Right atrium auricular region (tissue), 2 donors: ENCODE measurements around the gene ANKS1B. TPM values are rescaled to one million over a fixed set of nuclear protein-coding genes. Genes with fewer than 3 reads are reported as not detected.

Experiments used
- DNase-seq: peaks from one replicate; pipeline ENCODE4 v3.0.0-alpha.2; 2019; ENCODE audit warnings: low spot score
- H3K27ac ChIP-seq, 2 donors: fragments of 200-600 bp; sonication (generic); 1 replicate in 1 of 2; 2 replicates in 1 of 2; pipeline ENCODE4 v1.5.1; 2016 to 2019
- H3K27me3 ChIP-seq, 2 donors: fragments of 200-600 bp; sonication (generic); one replicate each; pipeline versions ENCODE4 v1.5.1 to v1.6.0; 2017 to 2019
- H3K36me3 ChIP-seq: fragments of 200-600 bp; sonication (generic); one replicate; pipeline ENCODE4 v1.5.1; 2016
- H3K4me1 ChIP-seq, 2 donors: fragments of 200-600 bp; sonication (generic); one replicate each; pipeline versions ENCODE4 v1.5.1 to v1.6.0; 2017 to 2019
- H3K4me3 ChIP-seq, 2 donors: fragments of 200-600 bp; sonication (generic); 1 replicate in 1 of 2; 2 replicates in 1 of 2; pipeline ENCODE4 v1.5.1; 2017 to 2019; ENCODE audit warnings: mild to moderate bottlenecking in 1 of 2, moderate library complexity in 1 of 2
- H3K9me3 ChIP-seq, 2 donors: fragments of 200-600 bp; sonication (generic); one replicate each; pipeline ENCODE4 v1.5.1; 2019
- CTCF ChIP-seq, 2 donors: fragments of 200-600 bp; sonication (generic); IDR thresholded peaks; one replicate each; pipeline ENCODE4 v1.5.1; 2019; ENCODE audit warnings: antibody characterized with exemption in 2 of 2
- total RNA-seq, 2 donors: library from RNA; depleted of rRNA; stranded (reverse); fragments of >200 nt; gene quantifications; one replicate each; pipeline ENCODE4 v1.1.0, GENCODE V29; 2016

ANKS1B gene
- total RNA-seq, 2 donors from 2014 or later = 2.4 to 3.1 TPM

GRCh38 chr12:99232324-99232723, 752.4 kb downstream of the ANKS1B start:
- no peak overlapping the region for H3K27ac ChIP-seq
- H3K36me3 ChIP-seq = no peaks in the 10 kb centered on the region
- no peak overlapping the region for H3K4me3 ChIP-seq
- no peaks in the 10 kb centered on the region for H3K4me1 ChIP-seq
- H3K9me3 ChIP-seq = no peaks in the 10 kb centered on the region
- no peak for TF ChIP-seq CTCF (IDR thresholded peaks at IDR 0.05)
- no peaks in the 10 kb centered on the region for H3K27me3 ChIP-seq
- DNase-seq = no peak

GRCh38 chr12:99231031-99231430, 753.7 kb downstream of the ANKS1B start:
- Histone ChIP-seq H3K9me3 (no peaks in the 10 kb centered on the region), H3K36me3 (no peaks in the 10 kb centered on the region), H3K4me3 (no peak overlapping the region), H3K27ac (no peak overlapping the region), H3K4me1 (no peaks in the 10 kb centered on the region), H3K27me3 (no peaks in the 10 kb centered on the region)
- no peak for TF ChIP-seq CTCF (IDR thresholded peaks at IDR 0.05)
- DNase-seq = no peak

- Histone ChIP-seq H3K4me3 (no peak overlapping the region), H3K36me3 (no peaks in the 10 kb centered on the region), H3K27ac (no peak overlapping the region), H3K27me3 (no peaks in the 10 kb centered on the region), H3K4me1 (no peaks in the 10 kb centered on the region), H3K9me3 (no peaks in the 10 kb centered on the region)
- DNase-seq = no peak
- no peak for TF ChIP-seq CTCF (IDR thresholded peaks at IDR 0.05)
Observed at GRCh38 chr12:99224237-99224636, 760.5 kb downstream of the ANKS1B start.

- H3K36me3 ChIP-seq = no peaks in the 10 kb centered on the region
- H3K27ac ChIP-seq = no peak overlapping the region
- no peaks in the 10 kb centered on the region for H3K4me1 ChIP-seq
- H3K27me3 ChIP-seq = no peaks in the 10 kb centered on the region
- no peak for DNase-seq
- H3K9me3 ChIP-seq = no peaks in the 10 kb centered on the region
- TF ChIP-seq CTCF (IDR thresholded peaks at IDR 0.05) = no peak
- H3K4me3 ChIP-seq = no peak overlapping the region
Observed at GRCh38 chr12:99223579-99223978, 761.2 kb downstream of the ANKS1B start.

- Histone ChIP-seq H3K27ac (no peak overlapping the region), H3K4me1 (no peaks in the 10 kb centered on the region), H3K27me3 (no peaks in the 10 kb centered on the region), H3K36me3 (no peaks in the 10 kb centered on the region), H3K9me3 (peaks cover 0 to 14% of the 10 kb centered on the region in 2 donors), H3K4me3 (no peak overlapping the region)
- no peak for DNase-seq
- no peak for TF ChIP-seq CTCF (IDR thresholded peaks at IDR 0.05)
Observed at GRCh38 chr12:99213047-99213446, 771.7 kb downstream of the ANKS1B start.

GRCh38 chr12:99212275-99212674, 772.5 kb downstream of the ANKS1B start:
- H3K27me3 ChIP-seq = no peaks in the 10 kb centered on the region
- no peaks in the 10 kb centered on the region for H3K4me1 ChIP-seq
- no peak overlapping the region for H3K4me3 ChIP-seq
- no peaks in the 10 kb centered on the region for H3K36me3 ChIP-seq
- TF ChIP-seq CTCF (IDR thresholded peaks at IDR 0.05) = no peak
- no peak overlapping the region for H3K27ac ChIP-seq
- peaks cover 0 to 14% of the 10 kb centered on the region in 2 donors for H3K9me3 ChIP-seq
- DNase-seq = no peak
